NCI-H446 (cell line): Measurements from ENCODE around the gene COL17A1.

Experiments used
- DNase-seq, 2 experiments: peaks; one replicate each; lab custom pipeline; 2025; lab: John Stamatoyannopoulos, UW

Gene COL17A1

GRCh38 chr10:103985726-103986125 lies 100.0 kb downstream of the COL17A1 start:
- DNase-seq: no peak

GRCh38 chr10:103983367-103983911 lies 102.2 kb downstream of the COL17A1 start:
- no peak for DNase-seq

DNA sequence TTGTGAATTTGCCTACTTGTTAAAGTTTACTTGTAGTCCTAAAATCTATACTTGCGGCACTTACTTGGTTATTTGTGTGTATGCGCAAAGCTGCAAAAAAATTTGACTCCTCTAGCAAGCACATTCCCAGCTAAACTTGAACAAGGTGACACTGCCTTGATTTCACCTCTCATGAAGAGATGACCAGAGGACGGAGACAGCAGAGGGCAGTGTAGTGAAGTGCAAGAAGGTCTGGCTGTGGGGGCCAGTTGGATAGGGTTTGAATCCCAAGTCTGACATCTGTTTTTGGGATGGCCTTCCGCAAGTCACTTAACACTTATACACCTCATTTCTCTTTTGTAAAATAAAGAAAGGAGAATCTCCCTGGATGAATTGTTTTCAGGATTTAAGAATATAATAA lies 103.0 kb downstream of the COL17A1 start:
- no peak for DNase-seq
